T47D (cell line): ENCODE results near the gene COL18A1.

Experiments used
- DNase-seq, 2 experiments: peaks; one replicate each; pipeline versions ENCODE4 v3.0.0 to v3.0.0-alpha.2; 2011 to 2012; ENCODE audit warnings: low read depth in 1 of 2, low spot score in 1 of 2
- JUND ChIP-seq: IDR thresholded peaks from 2 replicates; pipeline ENCODE4 v1.6.1; 2012; ENCODE audit warnings: low read depth
- in situ Hi-C: cut with HindIII; loops from 2 replicates; pipeline ENCODE4 v1.10.0; 2016; ENCODE audit warnings: low sequenced_read_pairs, low pct_unique_long_range_greater_than_20kb

The COL18A1 gene

GRCh38 chr21:45390121-45390751 lies 14.7 kb upstream of the COL18A1 start:
- in situ Hi-C loops, result no loop called here
- no peak for TF ChIP-seq JUND
- no peak for DNase-seq

DNA sequence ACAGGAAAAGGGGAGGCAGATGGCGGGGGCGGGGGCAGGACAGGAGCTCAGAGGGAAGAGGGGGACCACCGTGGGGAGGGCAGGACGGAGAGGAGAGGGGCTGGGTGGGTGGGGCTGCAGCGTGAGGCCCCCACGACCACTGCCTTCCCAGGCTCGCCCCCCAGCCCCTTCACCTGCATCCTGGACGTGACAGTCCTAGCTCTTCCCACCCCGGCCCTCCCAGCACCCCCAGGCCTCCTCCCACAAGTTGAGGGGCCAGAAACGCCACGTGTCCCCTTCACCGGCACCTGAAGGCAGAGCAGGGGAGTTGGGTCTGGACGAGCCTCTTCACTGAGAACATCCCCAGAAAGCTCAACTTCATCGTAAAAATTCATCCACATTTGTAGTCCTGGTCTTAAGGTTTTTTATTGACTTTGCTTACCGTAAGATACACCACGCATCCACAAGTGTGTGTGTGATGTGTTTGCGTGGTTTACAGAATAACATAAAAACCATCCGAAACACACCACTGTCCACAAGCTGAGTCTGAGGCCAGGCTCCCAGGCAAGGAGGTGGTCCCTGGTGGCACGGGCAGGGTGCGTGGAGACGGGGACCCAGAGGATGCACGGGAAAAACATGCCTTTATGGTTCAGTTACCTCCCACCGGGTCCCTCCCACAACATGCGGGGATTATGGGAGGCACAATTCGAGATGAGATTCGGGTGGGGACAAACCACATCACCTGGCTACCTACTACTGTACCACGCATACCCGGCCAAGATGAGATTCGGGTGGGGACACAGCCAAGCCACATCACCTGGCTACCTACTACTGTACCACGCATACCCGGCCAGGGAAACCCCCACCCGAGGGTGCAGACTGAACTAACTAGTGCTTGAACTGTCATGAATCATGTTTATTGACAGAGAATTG lies 13.9 kb upstream of the COL18A1 start:
- TF ChIP-seq JUND, result no peak
- no peak for DNase-seq
- in situ Hi-C loops, result no loop called here

DNA sequence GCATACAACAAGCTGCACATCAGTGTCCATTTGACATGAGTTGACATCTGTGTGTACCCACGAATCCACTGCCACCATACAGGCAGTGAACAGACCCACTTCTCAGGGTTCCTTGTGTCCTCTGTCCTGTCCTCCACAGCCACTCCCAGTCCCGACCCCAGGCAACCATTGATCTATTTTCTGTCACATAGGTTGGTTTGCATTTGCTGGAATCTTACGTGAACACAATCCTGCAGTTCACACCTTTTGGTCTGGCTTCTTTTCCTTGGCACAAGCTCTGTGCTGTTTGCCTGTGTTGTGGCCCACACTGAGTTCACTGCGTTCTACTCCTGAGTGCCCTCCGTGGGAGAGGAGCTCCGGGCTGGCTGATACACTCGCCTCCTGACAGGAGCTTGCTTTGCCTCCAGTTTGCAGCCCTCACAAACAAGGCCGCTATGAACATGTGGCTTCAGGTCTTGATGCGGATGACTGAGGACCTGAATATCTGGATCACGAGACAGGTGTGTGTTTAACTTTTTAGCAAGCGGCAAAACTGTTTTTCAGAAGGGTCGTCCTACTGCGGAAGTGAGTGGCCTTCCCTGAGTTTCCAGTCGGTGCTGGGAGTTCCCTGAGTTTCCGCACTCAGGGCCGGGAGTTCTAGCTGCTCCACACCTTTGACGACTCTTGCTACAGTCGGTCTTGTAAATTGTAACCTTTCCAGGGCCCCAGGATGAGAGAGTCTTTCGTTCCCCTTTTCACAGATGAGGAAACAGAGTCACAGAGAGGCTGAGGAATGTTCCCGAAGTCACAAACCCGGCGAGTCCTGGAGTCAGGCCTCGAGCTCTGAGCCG lies 13.0 kb upstream of the COL18A1 start:
- TF ChIP-seq JUND, result no peak
- in situ Hi-C loops, result no loop called here
- DNase-seq, result no peak

GRCh38 chr21:45392573-45392971 lies 12.4 kb upstream of the COL18A1 start:
- TF ChIP-seq JUND, result no peak
- no peak for DNase-seq
- in situ Hi-C loops, result no loop called here

GRCh38 chr21:45393021-45393420 lies 11.9 kb upstream of the COL18A1 start:
- no peak for DNase-seq
- in situ Hi-C loops, result no loop called here
- no peak for TF ChIP-seq JUND

DNA sequence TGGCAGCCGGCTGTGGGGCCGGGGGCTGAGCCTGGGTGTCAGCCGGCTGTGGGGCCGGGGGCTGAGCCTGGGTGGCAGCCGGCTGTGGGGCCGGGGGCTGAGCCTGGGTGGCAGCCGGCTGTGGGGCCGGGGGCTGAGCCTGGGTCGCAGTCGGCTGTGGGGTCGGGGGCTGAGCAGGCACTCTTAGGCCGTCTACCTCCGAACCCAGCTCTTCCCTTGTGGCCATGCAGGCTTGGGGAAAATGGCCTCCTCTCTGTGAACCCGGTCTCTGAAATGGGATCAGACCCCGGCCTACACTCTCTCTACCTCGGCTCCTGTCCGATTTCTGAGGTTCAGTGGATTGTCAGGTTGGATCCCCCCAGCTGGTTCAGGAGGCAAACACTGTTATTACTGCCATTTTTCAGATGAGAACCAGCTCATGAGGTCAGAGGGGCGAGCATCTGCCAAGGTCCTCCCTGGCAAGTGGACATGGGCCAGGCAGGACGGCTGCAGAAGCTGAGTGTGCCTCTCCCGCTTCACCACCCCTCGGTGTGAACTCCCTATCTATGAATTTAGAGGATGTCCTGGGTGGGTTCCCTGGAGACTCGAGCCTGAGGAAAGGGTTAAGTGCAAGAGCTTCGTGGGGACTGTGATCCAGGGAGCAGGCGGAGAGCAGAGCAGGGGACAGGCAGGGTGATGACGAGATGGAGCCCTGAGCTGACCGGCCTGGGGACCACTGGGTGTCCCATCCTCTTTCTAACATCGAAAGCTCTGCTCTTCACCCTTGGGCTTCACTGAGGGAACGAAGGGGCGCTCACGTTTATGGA lies 10.9 kb upstream of the COL18A1 start:
- TF ChIP-seq JUND, result no peak
- in situ Hi-C loops, result no loop called here
- no peak for DNase-seq

GRCh38 chr21:45396620-45396995 lies 8.4 kb upstream of the COL18A1 start:
- no peak for DNase-seq
- in situ Hi-C loops, result no loop called here
- no peak for TF ChIP-seq JUND

DNA sequence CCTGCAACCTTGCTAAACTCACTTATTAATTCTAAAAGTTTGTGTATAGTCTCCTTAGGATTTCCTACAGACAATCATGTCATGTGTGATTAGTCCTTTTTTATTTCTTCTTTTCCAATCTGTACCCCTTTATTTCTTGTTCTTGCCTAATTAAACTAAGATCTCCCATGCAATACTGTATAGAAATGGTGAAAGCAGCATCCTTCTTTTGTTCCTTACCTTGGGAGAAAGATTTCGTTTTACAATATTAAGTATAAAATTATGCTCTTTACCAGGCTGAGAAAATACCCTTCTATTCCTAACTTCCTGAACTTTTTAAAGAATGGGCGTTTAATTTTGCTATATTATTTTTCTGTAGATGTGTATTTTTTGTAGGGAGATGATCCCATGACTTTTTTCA lies 7.6 kb upstream of the COL18A1 start:
- DNase-seq, result no peak
- no peak for TF ChIP-seq JUND
- in situ Hi-C loops, result no loop called here

- TF ChIP-seq JUND, result no peak
- in situ Hi-C loops, result no loop called here
- DNase-seq, result no peak
These were observed 3.9 kb upstream of the COL18A1 start for GRCh38 chr21:45401054-45401518.

- no peak for TF ChIP-seq JUND
- in situ Hi-C loops, result no loop called here
- DNase-seq, result no peak
These were observed 2.8 kb upstream of the COL18A1 start for GRCh38 chr21:45401916-45402900.
